Measurements from ENCODE around the gene RNF222. TPM values are rescaled to one million over a fixed set of nuclear protein-coding genes. Genes with fewer than 3 reads are reported as not detected.
A peak's percentile ranks its signal among the peaks of the same experiment; 100 is the strongest.

Gene RNF222
- total RNA-seq, 1 experiment from 2014 or later = 0.09 TPM

GRCh38 chr17:8345052-8345690 is 52.5 kb downstream of the RNF222 start:
- H3K27ac Mint-ChIP-seq = no peak overlapping the region
- no CpG with 5 or more reads among the region's 6 CpGs for WGBS (ENCODE audit: extremely low coverage, insufficient read length, low lambda C conversion rate)
- H3K9me3 Mint-ChIP-seq = no peaks in the 10 kb centered on the region
- H3K4me1 Mint-ChIP-seq = peaks cover 10 to 12% of the 10 kb centered on the region in 2 experiments
- no peaks in the 10 kb centered on the region for H3K79me1 ChIP-seq (ENCODE audit: insufficient read depth, low read depth, low read length, poor library complexity, severe bottlenecking)
- no peaks in the 10 kb centered on the region for H4K20me1 ChIP-seq (ENCODE audit: control insufficient read depth, insufficient read depth, insufficient read length)
- H3K36me3 Mint-ChIP-seq (ENCODE audit: insufficient read depth in 1 of 3, low read depth in 3 of 3) = no peaks in the 10 kb centered on the region
- H3K14ac ChIP-seq (ENCODE audit: insufficient read depth, low read length) = no peak overlapping the region
- peak overlapping the region; percentile 50 for H2BK12ac ChIP-seq (ENCODE audit: insufficient read length, low read depth, low read length)
- H4K8ac ChIP-seq (replicated peaks; ENCODE audit: insufficient read length, low read depth, low read length) = no peak overlapping the region
- no peak overlapping the region for H2AFZ ChIP-seq (ENCODE audit: low read length)
- no peak overlapping the region for H3K56ac ChIP-seq (ENCODE audit: insufficient read length, low read depth, low read length)
- no peak overlapping the region for H3K27ac ChIP-seq (ENCODE audit: insufficient read length, low read depth, low read length)
- no peaks in the 10 kb centered on the region for H3K9me3 ChIP-seq (ENCODE audit: control insufficient read depth, low read depth, low read length)
- no peak overlapping the region for H4K91ac ChIP-seq (ENCODE audit: insufficient read length, low read depth, low read length)
- no peak overlapping the region for H3K4me3 Mint-ChIP-seq
- no peak overlapping the region for H2BK20ac ChIP-seq (ENCODE audit: low read depth, low read length, poor library complexity, severe bottlenecking)
- peak; percentile 26 for DNase-seq
- no peak overlapping the region for H3K9ac ChIP-seq (ENCODE audit: extremely low read depth, insufficient read length, low read length)
- H2BK5ac ChIP-seq (ENCODE audit: insufficient read length, low read length) = no peak overlapping the region
- no peaks in the 10 kb centered on the region for H3K79me2 ChIP-seq (ENCODE audit: insufficient read depth, low read length)
- no peak overlapping the region for H2AK5ac ChIP-seq (ENCODE audit: insufficient read length, low read length)
- no peak overlapping the region for H3K23ac ChIP-seq (ENCODE audit: insufficient read length, low read depth, low read length)
- H4K5ac ChIP-seq (ENCODE audit: insufficient read length, low read depth, low read length) = no peak overlapping the region
- no peaks in the 10 kb centered on the region for H3K4me1 ChIP-seq (ENCODE audit: insufficient read depth, low read length)
- no peaks in the 10 kb centered on the region for H3K27me3 Mint-ChIP-seq (ENCODE audit: low read depth)
- peak overlapping the region; percentile 16 for H3K18ac ChIP-seq (ENCODE audit: insufficient read length, low read depth, low read length)
- no peaks in the 10 kb centered on the region for H3K27me3 ChIP-seq (ENCODE audit: insufficient read depth, low read length)
- no peak overlapping the region for H3K4me2 ChIP-seq (ENCODE audit: insufficient read depth, insufficient read length, low read length)
- no peak overlapping the region for H2BK15ac ChIP-seq (ENCODE audit: low read depth, low read length)
- H3T11ph ChIP-seq (ENCODE audit: low read length) = no peak overlapping the region
- TF ChIP-seq, protein P1, sequence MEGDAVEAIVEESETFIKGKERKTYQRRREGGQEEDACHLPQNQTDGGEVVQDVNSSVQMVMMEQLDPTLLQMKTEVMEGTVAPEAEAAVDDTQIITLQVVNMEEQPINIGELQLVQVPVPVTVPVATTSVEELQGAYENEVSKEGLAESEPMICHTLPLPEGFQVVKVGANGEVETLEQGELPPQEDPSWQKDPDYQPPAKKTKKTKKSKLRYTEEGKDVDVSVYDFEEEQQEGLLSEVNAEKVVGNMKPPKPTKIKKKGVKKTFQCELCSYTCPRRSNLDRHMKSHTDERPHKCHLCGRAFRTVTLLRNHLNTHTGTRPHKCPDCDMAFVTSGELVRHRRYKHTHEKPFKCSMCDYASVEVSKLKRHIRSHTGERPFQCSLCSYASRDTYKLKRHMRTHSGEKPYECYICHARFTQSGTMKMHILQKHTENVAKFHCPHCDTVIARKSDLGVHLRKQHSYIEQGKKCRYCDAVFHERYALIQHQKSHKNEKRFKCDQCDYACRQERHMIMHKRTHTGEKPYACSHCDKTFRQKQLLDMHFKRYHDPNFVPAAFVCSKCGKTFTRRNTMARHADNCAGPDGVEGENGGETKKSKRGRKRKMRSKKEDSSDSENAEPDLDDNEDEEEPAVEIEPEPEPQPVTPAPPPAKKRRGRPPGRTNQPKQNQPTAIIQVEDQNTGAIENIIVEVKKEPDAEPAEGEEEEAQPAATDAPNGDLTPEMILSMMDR (conservative IDR thresholded peaks at IDR 0.05) = no peak
- no peak overlapping the region for H2BK120ac ChIP-seq (ENCODE audit: low read depth, low read length, poor library complexity, severe bottlenecking)
- H3K4ac ChIP-seq (ENCODE audit: low read depth, low read length) = no peak overlapping the region
- H3K23me2 ChIP-seq (ENCODE audit: insufficient read length, low read depth, low read length, poor library complexity, severe bottlenecking) = no peaks in the 10 kb centered on the region

Measured in H9 (cell line).